Spleen (tissue), 11 donors: ENCODE results near the gene CBLN3. TPM values are rescaled to one million over a fixed set of nuclear protein-coding genes. Genes with fewer than 3 reads are reported as not detected.

Source experiments
- DNase-seq: peaks from one replicate; pipeline ENCODE4 v3.0.0-alpha.2; 2020
- H3K27ac ChIP-seq, 8 donors: fragments of 200-600 bp; sonication (generic) in 7 of 8; 1 replicate in 4 of 8; 2 replicates in 4 of 8; pipeline versions ENCODE4 v1.5.0 to v1.8.0; 2016 to 2021; ENCODE audit warnings: inconsistent platforms in 4 of 8, mild to moderate bottlenecking in 4 of 8, moderate library complexity in 1 of 8
- H3K27me3 ChIP-seq, 7 donors: fragments of 200-600 bp; sonication (generic) in 6 of 7; replicated peaks in 1 of 7; 1 replicate in 4 of 7; 2 replicates in 3 of 7; pipeline versions ENCODE4 v1.5.0 to v1.8.0; 2016 to 2021; ENCODE audit warnings: inconsistent platforms in 3 of 7, mild to moderate bottlenecking in 1 of 7
- H3K36me3 ChIP-seq, 6 donors: fragments of 200-600 bp; sonication (generic) in 5 of 6; 1 replicate in 4 of 6; 2 replicates in 2 of 6; pipeline versions ENCODE4 v1.5.0 to v1.8.0; 2016 to 2021; ENCODE audit warnings: inconsistent platforms in 2 of 6
- H3K4me1 ChIP-seq, 6 donors: fragments of 200-600 bp; sonication (generic) in 5 of 6; 1 replicate in 3 of 6; 2 replicates in 3 of 6; pipeline versions ENCODE4 v1.5.0 to v1.8.0; 2016 to 2021; ENCODE audit warnings: inconsistent platforms in 3 of 6
- H3K4me3 ChIP-seq, 8 donors: fragments of 200-600 bp; sonication (generic) in 7 of 8; 1 replicate in 4 of 8; 2 replicates in 4 of 8; pipeline versions ENCODE4 v1.5.0 to v1.8.0; 2016 to 2021; ENCODE audit warnings: inconsistent platforms in 4 of 8, mild to moderate bottlenecking in 4 of 8, moderate library complexity in 2 of 8
- H3K9me3 ChIP-seq, 8 donors: fragments of 200-600 bp; sonication (generic) in 7 of 8; 1 replicate in 4 of 8; 2 replicates in 4 of 8; pipeline versions ENCODE4 v1.5.0 to v1.8.0; 2016 to 2021; ENCODE audit warnings: inconsistent platforms in 4 of 8
- POLR2A ChIP-seq, 3 donors: fragments of 450-650 bp; IDR thresholded peaks; one replicate each; pipeline ENCODE4 v1.5.1; 2017; ENCODE audit warnings: antibody characterized with exemption in 3 of 3, mild to moderate bottlenecking in 1 of 3
- POLR2AphosphoS5 ChIP-seq, 3 donors: sonication (generic); formaldehyde crosslinking; IDR thresholded peaks; one replicate each; pipeline ENCODE4 v1.5.1; 2017; ENCODE audit warnings: antibody characterized with exemption in 3 of 3
- WGBS, 5 donors: extraction: QIAGEN DNeasy Blood & Tissue Kit in 3 of 5; methylation state at CpG; one replicate each; pipeline versions ENCODE4 v1.1.5 to v1.1.7; 2013 to 2018; 5-methylcytosine and 5-hydroxymethylcytosine counted together
- intact Hi-C: fragments of 100-400 bp; cut with DNase I; formaldehyde crosslinking; loops from one replicate; pipeline ENCODE4 v1.15.0; 2023; ENCODE audit warnings: low total_unique reads
- polyA plus RNA-seq, 3 donors: library from polyadenylated mRNA; stranded (reverse); fragments of 200-250 nt; gene quantifications; one replicate each; pipeline ENCODE4 v1.2.1, GENCODE V29; 2013
- total RNA-seq, 7 donors: library from RNA; depleted of rRNA in 3 of 7; stranded (reverse); fragments of >200 nt in 3 of 7; fragmentation: NEBNext Ultra II Directional in 4 of 7; extraction: Animal tissue kit (Norgen Biotek cat#: 25700) in 4 of 7; gene quantifications; one replicate each; pipeline versions ENCODE4 v1.1.0 to v1.2.1, GENCODE V29; 2016 to 2021
- TF ChIP-seq, protein P1 (sequence below), 11 experiments: fragments of 200-600 bp in 7 of 11; fragments of 450-650 bp in 4 of 11; sonication (generic) in 4 of 11; IDR thresholded peaks in 8 of 11; conservative IDR thresholded peaks in 3 of 11; 1 replicate in 7 of 11; 2 replicates in 4 of 11; pipeline versions ENCODE4 v1.4.0 to v1.8.0; 2016 to 2021; ENCODE audit warnings: antibody characterized with exemption in 11 of 11, inconsistent platforms in 4 of 11, mild to moderate bottlenecking in 1 of 11
- donor health status: healthy with polysubstance abuse.
- donor health status: DM: no; HTN: no; CAD: no; lungs with moderate emphysema.
- donor health status: DM: no; HTN: no; CAD: no.
- donor health status: Bipolar disorder and iron deficiency.
- donor health status: healthy.
- donor health status: DM: no; HTN: no; CAD: no.
- donor health status: DM: yes; HTN: yes; CAD: no.

Gene CBLN3
- total and polyA plus RNA-seq, 10 donors, result 4.3 to 21.7 (median 10.2) TPM

DNA sequence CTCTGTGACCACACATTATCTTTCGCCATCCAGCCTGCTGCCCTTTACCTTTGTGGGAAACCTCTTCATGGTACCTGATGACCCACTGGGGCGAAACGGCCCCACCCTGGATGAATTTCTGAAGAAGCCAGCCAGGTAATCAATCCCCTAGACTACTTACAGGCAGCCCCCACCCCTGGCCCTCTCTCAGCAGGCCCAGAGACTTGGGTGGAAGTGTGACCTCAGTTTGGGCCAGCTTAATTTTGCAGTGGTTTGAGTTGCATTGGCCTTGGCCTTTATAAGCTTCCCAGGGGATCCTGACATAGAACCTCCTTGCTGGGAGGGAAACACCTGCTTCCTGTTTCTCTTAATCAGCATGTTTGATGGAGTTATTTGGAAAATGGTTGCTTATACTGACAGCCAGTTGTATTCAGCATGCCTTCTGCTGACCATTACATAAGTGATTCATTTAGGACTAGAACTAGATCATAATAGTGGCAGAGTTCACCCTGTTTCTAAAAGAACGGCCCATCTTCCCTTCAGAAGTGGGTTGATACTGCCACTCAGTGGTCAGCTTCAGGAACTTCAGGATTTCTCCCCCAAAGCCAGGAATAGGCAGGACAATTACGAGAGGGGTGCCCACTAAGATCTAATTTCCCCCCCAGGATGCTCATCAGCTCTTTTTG is 7.0 kb upstream of the CBLN3 start:
- intact Hi-C loops, result no loop called here
- DNase-seq, result no peak
- no peak overlapping the region for H3K4me3 ChIP-seq
- H3K27ac ChIP-seq, result peak overlapping the region; percentile 44 to 99 (median 80)
- 30 to 43% (median 32%) methylated on average over 4 to 5 of the region's 5 CpGs for WGBS, 5 donors
- H3K9me3 ChIP-seq, result no peaks in the 10 kb centered on the region
- peaks cover 54 to 93% (median 73%) of the 10 kb centered on the region in 6 donors for H3K4me1 ChIP-seq
- TF ChIP-seq, protein P1, sequence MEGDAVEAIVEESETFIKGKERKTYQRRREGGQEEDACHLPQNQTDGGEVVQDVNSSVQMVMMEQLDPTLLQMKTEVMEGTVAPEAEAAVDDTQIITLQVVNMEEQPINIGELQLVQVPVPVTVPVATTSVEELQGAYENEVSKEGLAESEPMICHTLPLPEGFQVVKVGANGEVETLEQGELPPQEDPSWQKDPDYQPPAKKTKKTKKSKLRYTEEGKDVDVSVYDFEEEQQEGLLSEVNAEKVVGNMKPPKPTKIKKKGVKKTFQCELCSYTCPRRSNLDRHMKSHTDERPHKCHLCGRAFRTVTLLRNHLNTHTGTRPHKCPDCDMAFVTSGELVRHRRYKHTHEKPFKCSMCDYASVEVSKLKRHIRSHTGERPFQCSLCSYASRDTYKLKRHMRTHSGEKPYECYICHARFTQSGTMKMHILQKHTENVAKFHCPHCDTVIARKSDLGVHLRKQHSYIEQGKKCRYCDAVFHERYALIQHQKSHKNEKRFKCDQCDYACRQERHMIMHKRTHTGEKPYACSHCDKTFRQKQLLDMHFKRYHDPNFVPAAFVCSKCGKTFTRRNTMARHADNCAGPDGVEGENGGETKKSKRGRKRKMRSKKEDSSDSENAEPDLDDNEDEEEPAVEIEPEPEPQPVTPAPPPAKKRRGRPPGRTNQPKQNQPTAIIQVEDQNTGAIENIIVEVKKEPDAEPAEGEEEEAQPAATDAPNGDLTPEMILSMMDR (IDR thresholded peaks at IDR 0.05 in 8 of 11, conservative IDR thresholded peaks at IDR 0.05 in 3 of 11), result peak; percentile 73 to 89 (median 79)
- TF ChIP-seq POLR2AphosphoS5 (IDR thresholded peaks at IDR 0.05) (peak in 2 of 3 donors; percentile 50 to 86), POLR2A (IDR thresholded peaks at IDR 0.05) (no peak)
- no peaks in the 10 kb centered on the region for H3K27me3 ChIP-seq
- peaks cover 0 to 100% (median 80%) of the 10 kb centered on the region in 6 donors for H3K36me3 ChIP-seq

DNA sequence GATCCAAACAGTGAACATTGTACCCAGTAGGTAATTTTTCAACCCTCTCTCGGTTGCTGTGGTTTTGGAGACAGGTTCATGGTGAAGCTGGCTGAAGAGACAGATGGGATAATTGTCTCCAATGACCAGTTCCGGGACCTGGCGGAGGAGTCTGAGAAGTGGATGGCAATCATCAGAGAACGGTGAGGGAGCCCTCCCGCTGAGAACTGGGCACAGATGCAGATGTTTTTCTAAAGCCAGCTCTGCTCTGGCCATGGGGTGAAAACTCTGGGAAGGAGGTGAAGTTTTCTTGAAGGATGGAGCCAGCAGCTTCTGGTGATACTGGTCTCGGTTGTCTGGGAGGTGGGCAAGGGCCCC is 6.5 kb upstream of the CBLN3 start:
- no peak overlapping the region for H3K4me3 ChIP-seq
- H3K36me3 ChIP-seq, result peaks cover 0 to 100% (median 80%) of the 10 kb centered on the region in 6 donors
- no peaks in the 10 kb centered on the region for H3K9me3 ChIP-seq
- TF ChIP-seq POLR2AphosphoS5 (IDR thresholded peaks at IDR 0.05), result no peak
- TF ChIP-seq, protein P1 (IDR thresholded peaks at IDR 0.05 in 8 of 11, conservative IDR thresholded peaks at IDR 0.05 in 3 of 11), result no peak
- TF ChIP-seq POLR2A (IDR thresholded peaks at IDR 0.05), result no peak
- intact Hi-C loops, result no loop called here
- 48 to 68% (median 62%) methylated on average over 6 of the region's 6 CpGs for WGBS, 5 donors
- DNase-seq, result no peak
- peak overlapping the region; percentile 16 to 99 (median 80) for H3K27ac ChIP-seq
- H3K4me1 ChIP-seq, result peaks cover 54 to 93% (median 74%) of the 10 kb centered on the region in 6 donors
- no peaks in the 10 kb centered on the region for H3K27me3 ChIP-seq

DNA sequence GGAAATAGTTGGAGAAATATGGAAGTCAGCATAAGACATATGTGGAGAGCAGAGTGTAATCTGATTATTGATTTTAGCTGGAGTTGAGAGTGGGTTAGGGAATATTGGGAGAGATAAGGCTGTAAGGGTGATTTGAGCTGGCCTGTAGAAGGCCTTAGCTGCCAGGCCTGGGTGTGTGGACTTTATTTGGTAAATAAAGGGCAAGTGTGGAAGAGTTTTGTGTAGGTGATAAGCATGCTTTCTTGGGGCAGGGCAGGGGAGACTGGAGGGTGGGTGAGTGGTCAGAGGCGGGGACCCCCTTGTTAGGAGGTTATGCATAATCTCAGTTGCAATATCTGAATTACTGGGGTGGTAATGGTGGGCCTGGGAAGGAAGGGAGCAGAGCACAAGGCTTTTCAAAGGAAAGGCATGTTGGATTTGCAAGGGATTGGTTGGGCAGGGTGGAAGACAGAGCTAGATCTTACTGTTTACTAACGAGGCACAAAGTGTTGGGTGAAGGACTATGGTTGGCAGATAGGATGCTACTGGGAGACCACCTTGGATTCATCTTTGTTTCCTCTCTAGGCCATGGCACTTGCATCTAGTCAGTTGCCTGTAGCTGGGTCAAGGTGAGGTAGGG is 5.8 kb upstream of the CBLN3 start:
- H3K27ac ChIP-seq, result peak overlapping the region; percentile 16 to 99 (median 80)
- no peaks in the 10 kb centered on the region for H3K27me3 ChIP-seq
- intact Hi-C loops, result no loop called here
- 71 to 90% (median 87%) methylated on average over 2 of the region's 2 CpGs for WGBS, 5 donors
- TF ChIP-seq POLR2AphosphoS5 (IDR thresholded peaks at IDR 0.05), result peak in 1 of 3 donors; percentile 13
- no peak for TF ChIP-seq POLR2A (IDR thresholded peaks at IDR 0.05)
- H3K4me3 ChIP-seq, result no peak overlapping the region
- DNase-seq, result no peak
- peaks cover 54 to 93% (median 72%) of the 10 kb centered on the region in 6 donors for H3K4me1 ChIP-seq
- H3K9me3 ChIP-seq, result no peaks in the 10 kb centered on the region
- peaks cover 0 to 93% (median 73%) of the 10 kb centered on the region in 6 donors for H3K36me3 ChIP-seq

DNA sequence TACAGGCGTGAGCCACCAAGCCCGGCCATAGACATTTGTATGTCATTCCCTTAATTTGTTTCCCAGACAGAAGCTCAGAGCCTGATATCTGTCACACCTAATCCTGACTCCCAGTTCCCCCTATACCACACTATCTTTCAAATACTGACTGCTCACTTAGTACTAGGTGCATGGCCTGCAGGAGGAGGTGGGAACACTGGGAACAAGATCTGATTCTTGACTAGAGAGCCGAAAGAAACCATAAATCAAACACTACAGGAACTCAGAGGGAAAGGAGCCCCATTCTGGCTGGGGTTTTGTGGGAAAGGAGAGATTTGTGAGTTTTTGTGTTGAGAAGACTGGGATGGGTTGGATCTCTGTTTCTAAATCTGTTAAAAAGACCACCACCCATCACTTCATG is 5.2 kb upstream of the CBLN3 start:
- 85 to 90% (median 88%) methylated on average over 3 of the region's 3 CpGs for WGBS, 5 donors

More for the DNA sequence above, 5.2 kb upstream of the CBLN3 start:
- peaks cover 0 to 87% (median 67%) of the 10 kb centered on the region in 6 donors for H3K36me3 ChIP-seq
- TF ChIP-seq POLR2A (IDR thresholded peaks at IDR 0.05) (no peak), POLR2AphosphoS5 (IDR thresholded peaks at IDR 0.05) (no peak)
- TF ChIP-seq, protein P1 (IDR thresholded peaks at IDR 0.05 in 8 of 11, conservative IDR thresholded peaks at IDR 0.05 in 3 of 11), result no peak
- intact Hi-C loops, result loop anchor here (5.0 kb wide), 1 partner anchor 97 kb away; the partner anchor contains the start of genes ADCY4 and RIPK3
- H3K9me3 ChIP-seq, result no peaks in the 10 kb centered on the region
- H3K4me3 ChIP-seq, result no peak overlapping the region
- peak overlapping the region in 5 of 8 donors; percentile 78 to 99 (median 85) for H3K27ac ChIP-seq
- no peak for DNase-seq
- peaks cover 50 to 87% (median 67%) of the 10 kb centered on the region in 6 donors for H3K4me1 ChIP-seq
- no peaks in the 10 kb centered on the region for H3K27me3 ChIP-seq
